GM18502 (cell line): ENCODE measurements around the gene KSR1.
"Not testable (repeated sequence)": the region's sequence is repeated elsewhere in the genome, so short reads cannot be mapped to it uniquely, and the experiment has no call there.

ENCODE experiments used
- ATAC-seq: cut with Tn5 transposase; IDR thresholded peaks from one replicate; pipeline ENCODE4 v1.9.1; 2021; ENCODE audit warnings: mild to moderate bottlenecking; ENCODE audit not compliant: unreplicated experiment, poor library complexity

The KSR1 gene

DNA sequence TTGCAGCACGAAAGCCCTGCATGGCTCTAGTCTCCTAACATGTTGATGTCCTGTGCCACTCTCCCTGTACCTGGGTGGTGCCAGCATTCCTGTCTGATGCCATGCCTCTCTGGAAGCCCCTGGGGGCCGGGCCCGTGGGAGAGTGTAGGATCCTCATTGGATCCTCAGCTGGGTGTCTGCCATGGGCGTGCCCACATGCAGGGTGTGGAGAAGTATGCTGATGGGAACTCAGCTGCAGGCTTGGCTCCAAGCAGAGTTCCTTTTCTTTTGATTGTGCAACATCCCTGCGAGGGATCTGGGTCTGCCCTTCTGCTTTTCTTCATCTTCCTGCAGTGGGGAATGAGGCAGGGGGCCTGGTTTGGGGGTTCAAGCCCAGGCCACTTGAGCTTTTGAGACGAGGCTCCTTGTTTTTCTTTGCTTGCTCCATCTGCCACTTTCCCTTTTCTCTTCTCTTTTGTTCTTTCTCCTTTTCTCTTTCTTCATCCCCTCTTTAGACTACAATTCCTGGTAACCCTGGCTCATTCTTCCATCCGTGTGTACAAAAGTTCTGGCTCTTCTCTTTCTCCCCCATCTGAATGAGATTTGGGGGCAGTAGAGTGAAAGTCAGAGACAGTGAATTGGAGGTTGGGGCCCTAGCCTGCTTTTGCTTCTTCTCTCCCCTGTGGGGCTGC is 32.9 kb downstream of the KSR1 start:
- ATAC-seq = no peak

DNA sequence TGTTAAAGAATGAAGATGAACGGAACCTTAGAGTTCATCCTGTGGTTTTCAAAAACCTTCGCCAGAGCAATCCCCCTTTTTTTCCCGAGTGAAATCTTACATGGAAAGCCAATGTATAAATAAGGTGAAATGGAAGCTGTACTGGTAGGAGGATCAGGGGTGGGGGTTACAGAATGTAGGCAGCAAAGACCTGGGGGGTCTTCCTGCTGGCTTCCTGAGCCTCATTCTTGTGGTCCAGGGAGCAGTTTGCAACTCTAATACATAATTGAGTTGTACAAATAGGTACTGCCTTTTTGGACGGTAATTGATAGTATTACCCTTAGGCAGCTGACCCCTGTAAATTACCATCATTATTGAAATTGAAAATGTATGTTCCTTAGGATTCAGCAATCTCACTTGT is 34.1 kb downstream of the KSR1 start:
- ATAC-seq = no peak

DNA sequence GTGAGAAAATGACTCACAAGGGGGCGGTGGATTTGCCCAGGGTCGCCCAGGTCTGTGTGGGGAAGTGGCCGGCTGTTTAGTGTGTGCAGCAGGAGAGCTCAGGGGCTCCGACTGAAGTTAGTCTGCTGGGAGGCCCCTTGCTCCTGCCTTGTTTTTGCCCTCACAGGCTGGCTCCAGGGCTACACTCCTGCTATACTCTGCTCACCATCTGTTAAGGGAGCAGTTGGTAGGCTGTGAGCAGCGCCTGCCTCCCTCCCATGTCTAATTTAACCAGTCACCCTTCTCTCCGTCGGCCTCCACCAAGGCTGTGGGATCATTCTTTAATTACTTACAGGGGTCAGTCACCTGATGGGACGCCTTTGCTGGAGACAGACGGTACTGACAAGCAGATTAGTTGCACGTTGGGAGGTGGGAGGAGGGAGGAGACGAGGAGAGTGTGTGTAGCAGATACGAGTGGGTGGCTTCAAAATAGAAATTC is 35.5 kb downstream of the KSR1 start:
- no peak for ATAC-seq

DNA sequence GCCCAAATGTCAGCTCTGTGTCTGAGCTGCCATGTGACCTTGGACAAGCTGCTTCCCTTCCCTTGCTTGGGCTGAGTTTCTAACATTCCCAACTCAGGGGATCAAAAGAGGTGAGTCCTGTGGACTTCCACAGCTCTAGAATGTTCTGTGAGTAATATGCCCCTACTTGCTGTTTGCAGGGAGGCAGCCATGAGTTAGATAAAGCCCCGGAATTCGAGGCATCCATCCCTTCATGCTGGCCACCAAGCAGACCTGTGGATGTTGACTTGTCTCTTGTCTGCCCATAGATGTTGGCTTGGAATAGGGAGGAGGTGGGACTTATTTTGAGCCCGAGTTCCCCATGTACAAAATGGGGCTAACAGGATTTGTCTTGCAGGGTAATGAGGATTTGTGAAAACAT is 36.2 kb downstream of the KSR1 start:
- no peak for ATAC-seq

DNA sequence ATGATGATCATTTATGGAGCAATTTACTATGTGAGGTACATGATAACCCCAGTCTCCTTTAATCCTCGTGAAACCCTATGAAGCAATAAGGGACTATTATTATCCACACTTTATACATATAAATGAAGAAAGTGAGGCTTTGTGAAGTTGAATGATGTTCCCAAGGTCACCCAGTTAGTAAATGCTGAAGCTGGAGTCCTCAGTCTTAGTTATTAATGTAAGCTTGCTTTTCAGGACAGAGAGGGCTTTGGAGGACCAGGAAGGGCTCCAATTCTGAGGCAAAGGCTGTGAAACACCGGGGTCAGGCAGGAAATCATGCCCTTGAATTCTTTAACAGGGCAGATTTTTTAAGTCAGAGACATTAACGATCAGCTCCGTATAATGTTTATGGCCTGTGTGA is 36.8 kb downstream of the KSR1 start:
- ATAC-seq = no peak

- ATAC-seq = no peak
Observed at GRCh38 chr17:27494192-27495091, 38.2 kb downstream of the KSR1 start.

- ATAC-seq = no peak
Observed at GRCh38 chr17:27495460-27495859, 39.2 kb downstream of the KSR1 start.

- ATAC-seq = no peak
Observed at GRCh38 chr17:27496005-27496404, 39.8 kb downstream of the KSR1 start.

DNA sequence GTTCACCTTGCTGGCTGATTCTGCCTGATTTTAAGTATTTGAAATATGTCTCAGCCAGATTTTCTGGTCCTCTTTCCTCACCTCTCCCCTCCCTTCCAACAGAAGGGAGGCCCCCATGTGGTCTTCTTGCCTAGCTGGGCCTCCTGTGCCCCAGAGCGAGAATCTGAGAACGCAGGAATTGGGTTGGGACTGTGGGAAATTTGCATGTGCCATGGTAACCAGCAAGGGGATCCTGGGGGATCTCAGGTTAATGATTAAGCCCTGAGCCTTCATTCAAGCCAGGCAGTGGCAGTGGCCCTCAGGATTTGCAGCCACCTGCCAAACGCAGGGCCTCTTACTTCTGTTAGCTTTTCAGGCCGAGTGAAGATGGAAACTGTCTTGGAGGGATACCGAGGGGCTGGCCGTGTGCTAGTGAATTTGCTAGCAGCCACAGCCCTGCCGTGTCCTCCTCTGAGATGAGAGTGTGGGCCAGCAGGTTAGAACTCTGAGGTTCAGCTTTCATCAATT is 40.2 kb downstream of the KSR1 start:
- no peak for ATAC-seq

- no peak for ATAC-seq
Observed at GRCh38 chr17:27496971-27497370, 40.7 kb downstream of the KSR1 start.

- no peak for ATAC-seq
Observed at GRCh38 chr17:27497696-27498095, 41.4 kb downstream of the KSR1 start.

DNA sequence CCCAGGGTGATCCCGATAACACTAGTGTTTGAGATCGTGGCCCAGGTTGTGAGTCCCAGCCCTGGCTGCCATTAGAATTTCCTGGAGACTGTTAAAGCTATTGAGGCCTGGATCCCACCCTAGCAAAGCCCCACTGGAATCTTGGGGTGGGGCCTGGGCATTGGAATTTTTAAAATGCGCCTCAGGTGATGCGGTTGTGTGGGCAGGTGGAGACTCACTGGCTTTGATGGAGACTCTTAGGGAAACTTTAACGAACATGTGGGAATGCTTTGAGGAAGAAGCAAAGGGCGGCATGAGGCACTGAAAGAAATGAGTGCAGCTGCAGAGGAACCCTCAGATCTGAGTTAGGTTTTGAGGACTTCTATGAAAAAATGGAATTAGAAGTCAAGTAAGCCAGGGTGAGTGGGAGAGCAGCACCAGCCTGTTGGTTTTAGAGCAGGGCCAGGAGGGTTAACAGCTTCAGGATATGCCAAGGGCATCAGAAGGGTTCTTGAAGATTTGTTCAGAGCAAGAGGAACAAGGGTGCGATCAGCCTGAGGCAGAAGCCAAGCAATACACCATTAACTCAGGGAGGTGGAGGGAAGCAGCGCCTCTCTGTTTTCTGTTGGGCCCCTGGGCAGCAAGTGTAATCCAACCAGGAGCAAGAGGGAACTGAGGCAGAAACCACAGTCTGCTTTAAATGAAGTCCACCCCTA is 42.5 kb downstream of the KSR1 start:
- no peak for ATAC-seq

GRCh38 chr17:27499451-27500265 is 43.4 kb downstream of the KSR1 start:
- no peak for ATAC-seq

GRCh38 chr17:27501338-27501737 is 45.1 kb downstream of the KSR1 start:
- not testable (repeated sequence) for ATAC-seq

- no peak for ATAC-seq
Observed at GRCh38 chr17:27502526-27503324, 46.5 kb downstream of the KSR1 start.

- no peak for ATAC-seq
Observed at GRCh38 chr17:27503611-27504010, 47.4 kb downstream of the KSR1 start.

DNA sequence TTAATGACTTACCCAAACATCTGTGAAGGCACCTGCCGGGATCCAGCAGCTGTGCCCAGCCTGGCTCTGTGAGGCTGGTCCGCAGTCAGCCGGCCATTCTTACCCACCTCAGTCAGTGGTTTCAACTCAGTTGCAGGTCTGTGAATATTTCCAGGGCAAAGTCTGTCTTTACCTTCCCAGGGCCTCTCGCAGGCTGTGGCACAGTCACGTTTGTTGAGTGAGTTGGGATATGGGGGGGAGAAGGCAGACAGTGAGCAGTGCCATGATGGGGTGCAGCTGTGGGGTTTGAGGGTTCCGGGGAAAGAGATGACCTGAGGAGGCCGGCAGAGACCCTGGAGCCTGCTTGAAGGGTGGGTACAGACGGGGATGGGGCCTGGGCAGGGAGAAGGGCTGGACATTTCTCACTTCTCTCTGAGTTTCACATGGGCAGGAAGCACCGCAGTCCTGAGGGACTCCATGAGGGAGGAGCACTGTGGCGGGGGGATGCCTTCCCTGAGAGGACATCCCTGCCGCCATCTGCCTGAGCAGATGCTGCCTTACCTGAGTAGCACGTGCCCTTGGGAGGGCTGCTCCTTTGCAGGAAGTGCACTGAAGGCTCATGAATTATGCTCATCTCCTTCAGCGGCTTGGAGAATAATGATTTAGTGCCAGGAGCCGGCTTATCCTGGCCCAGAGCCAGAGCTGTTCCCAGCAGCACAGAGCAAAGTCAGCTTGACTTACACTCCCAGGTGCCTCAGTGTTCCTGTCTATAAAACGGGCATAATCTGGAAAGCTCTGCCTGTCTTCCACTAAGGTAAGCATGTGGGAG is 48.1 kb downstream of the KSR1 start:
- ATAC-seq = no peak
